Measurements from ENCODE around the gene SHTN1.

Gene SHTN1

DNA sequence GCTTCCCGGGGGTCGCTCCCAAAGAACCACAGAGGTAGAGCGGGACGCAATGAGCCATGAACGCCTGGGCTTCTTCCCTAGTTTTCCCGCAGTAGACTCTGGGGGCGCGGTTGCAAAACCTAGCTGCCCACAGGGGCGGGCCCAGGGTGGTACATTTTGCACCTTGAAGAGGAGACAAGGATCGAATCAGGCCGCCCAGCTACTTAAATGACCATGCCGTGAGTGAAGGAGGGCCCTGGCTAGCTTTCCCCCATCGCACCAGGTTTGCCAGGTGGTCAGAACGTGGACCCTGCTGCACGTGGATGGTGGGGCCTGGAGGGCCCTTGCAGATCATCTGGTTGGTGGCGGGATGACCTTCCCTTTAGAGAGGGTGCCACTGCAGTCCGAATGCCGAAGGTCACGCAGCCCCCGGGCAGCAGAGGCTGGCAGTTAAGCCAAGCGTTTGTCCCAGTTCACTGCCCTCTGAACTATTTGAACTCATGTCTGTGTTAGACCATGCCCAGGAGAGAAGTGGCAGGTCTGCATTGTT is 604 bp upstream of the SHTN1 start:
- ChIA-PET POLR2A (ENCODE audit: low non-redundant PET) (interaction anchor here (1.4 kb wide), 1 partner anchor 156 kb away, joined by 8 read pairs; the partner anchor contains the start of gene ENO4), CTCF (no interaction called here)
- DNase-seq (ENCODE audit: low spot score) = peak; percentile 16
- TF ChIP-seq, protein P1, sequence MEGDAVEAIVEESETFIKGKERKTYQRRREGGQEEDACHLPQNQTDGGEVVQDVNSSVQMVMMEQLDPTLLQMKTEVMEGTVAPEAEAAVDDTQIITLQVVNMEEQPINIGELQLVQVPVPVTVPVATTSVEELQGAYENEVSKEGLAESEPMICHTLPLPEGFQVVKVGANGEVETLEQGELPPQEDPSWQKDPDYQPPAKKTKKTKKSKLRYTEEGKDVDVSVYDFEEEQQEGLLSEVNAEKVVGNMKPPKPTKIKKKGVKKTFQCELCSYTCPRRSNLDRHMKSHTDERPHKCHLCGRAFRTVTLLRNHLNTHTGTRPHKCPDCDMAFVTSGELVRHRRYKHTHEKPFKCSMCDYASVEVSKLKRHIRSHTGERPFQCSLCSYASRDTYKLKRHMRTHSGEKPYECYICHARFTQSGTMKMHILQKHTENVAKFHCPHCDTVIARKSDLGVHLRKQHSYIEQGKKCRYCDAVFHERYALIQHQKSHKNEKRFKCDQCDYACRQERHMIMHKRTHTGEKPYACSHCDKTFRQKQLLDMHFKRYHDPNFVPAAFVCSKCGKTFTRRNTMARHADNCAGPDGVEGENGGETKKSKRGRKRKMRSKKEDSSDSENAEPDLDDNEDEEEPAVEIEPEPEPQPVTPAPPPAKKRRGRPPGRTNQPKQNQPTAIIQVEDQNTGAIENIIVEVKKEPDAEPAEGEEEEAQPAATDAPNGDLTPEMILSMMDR (conservative IDR thresholded peaks at IDR 0.05; ENCODE audit: low read depth) = no peak
- H3K27ac ChIP-seq = peak overlapping the region; percentile 97

GRCh38 chr10:117004227-117005025 is 561 bp downstream of the SHTN1 start:
- CTCF ChIA-PET = interaction anchor here (0.6 to 1.1 kb wide), 4 partner anchors 61 to 452 kb away, joined by 3 to 4 read pairs (median 3); no protein-coding TSS in a partner anchor
- peak; percentile 73 for DNase-seq (ENCODE audit: low spot score)
- peak overlapping the region; percentile 97 for H3K27ac ChIP-seq
- POLR2A ChIA-PET (ENCODE audit: low non-redundant PET) = interaction anchor here (0.7 to 1.4 kb wide), 2 partner anchors 22 to 155 kb away, joined by 3 to 8 read pairs; partner anchors contain the start of gene ENO4
- TF ChIP-seq, protein P1 (conservative IDR thresholded peaks at IDR 0.05; ENCODE audit: low read depth) = no peak

DNA sequence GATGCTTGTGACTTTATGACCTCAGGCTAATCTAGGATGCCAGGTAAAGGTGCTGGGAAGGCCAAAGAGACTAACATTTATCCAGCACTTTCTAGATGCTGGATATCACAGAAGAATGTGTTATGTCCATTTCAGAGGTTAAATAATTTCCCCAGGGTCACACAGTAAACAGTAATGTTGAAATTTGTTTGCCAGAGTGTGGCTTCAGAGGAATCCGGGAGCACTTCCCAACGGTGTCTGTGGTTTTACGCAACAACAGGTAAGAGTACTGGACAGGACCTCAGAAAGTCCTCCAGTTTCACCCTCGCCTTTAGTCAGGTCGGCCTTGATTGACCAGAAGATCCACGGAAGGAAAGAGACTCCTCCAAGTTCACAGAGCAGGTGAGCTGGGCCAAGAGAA is 1.7 kb downstream of the SHTN1 start:
- no peak for DNase-seq (ENCODE audit: low spot score)
- ChIA-PET POLR2A (ENCODE audit: low non-redundant PET) (no interaction called here), CTCF (interaction anchor here (1.1 kb wide), 1 partner anchor 21 kb away, joined by 6 read pairs; no protein-coding TSS in a partner anchor)
- TF ChIP-seq, protein P1 (conservative IDR thresholded peaks at IDR 0.05; ENCODE audit: low read depth) = no peak
- peak overlapping the region; percentile 97 for H3K27ac ChIP-seq

GRCh38 chr10:117002206-117002605 is 2.8 kb downstream of the SHTN1 start:
- DNase-seq (ENCODE audit: low spot score) = no peak
- no peak overlapping the region for H3K27ac ChIP-seq
- POLR2A ChIA-PET (ENCODE audit: low non-redundant PET) = no interaction called here
- CTCF ChIA-PET = interaction anchor here (0.8 to 1.1 kb wide), 2 partner anchors 19 to 23 kb away, joined by 3 to 6 read pairs; no protein-coding TSS in a partner anchor
- TF ChIP-seq, protein P1 (conservative IDR thresholded peaks at IDR 0.05; ENCODE audit: low read depth) = no peak

- no peak for DNase-seq (ENCODE audit: low spot score)
- H3K27ac ChIP-seq = no peak overlapping the region
- TF ChIP-seq, protein P1 (conservative IDR thresholded peaks at IDR 0.05; ENCODE audit: low read depth) = no peak
- CTCF ChIA-PET = interaction anchor here (0.6 kb wide), 1 partner anchor 21 kb away, joined by 3 read pairs; no protein-coding TSS in a partner anchor
- POLR2A ChIA-PET (ENCODE audit: low non-redundant PET) = no interaction called here
Observed at GRCh38 chr10:117001144-117001543, 3.8 kb downstream of the SHTN1 start.

DNA sequence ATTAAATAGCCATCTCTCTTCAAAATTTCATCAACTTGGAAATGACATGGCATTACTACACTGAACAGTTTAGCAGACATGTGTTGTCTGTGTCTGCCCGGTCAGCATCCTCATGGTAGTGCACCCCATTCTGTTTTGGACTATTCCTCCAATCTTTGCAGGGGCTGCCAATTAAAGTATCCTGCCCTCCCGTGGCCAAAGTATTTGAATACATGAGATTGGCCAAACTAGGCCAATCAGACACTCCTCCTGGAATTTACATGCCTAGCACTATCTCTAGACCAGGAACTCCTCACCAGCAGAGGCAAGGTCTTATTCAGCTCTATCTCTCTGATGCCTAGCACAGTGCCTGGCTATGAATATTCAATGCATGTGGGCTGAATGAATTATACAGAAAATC is 4.4 kb downstream of the SHTN1 start:
- H3K27ac ChIP-seq = no peak overlapping the region
- POLR2A ChIA-PET (ENCODE audit: low non-redundant PET) = no interaction called here
- TF ChIP-seq, protein P1 (conservative IDR thresholded peaks at IDR 0.05; ENCODE audit: low read depth) = no peak
- CTCF ChIA-PET = no interaction called here
- DNase-seq (ENCODE audit: low spot score) = no peak

All from RWPE1 (cell line).